Breast epithelium (tissue), 3 donors: ENCODE data around the gene PEX19.

Source experiments
- CTCF ChIP-seq, 3 donors: fragments of 450-650 bp; IDR thresholded peaks; one replicate each; pipeline ENCODE4 v1.5.1; 2016 to 2017; ENCODE audit warnings: antibody characterized with exemption in 3 of 3, mild to moderate bottlenecking in 3 of 3, moderate library complexity in 3 of 3
- POLR2A ChIP-seq: fragments of 450-650 bp; IDR thresholded peaks from one replicate; pipeline ENCODE4 v1.6.1; 2016; ENCODE audit warnings: antibody characterized with exemption, mild to moderate bottlenecking, moderate library complexity

- TF ChIP-seq CTCF (IDR thresholded peaks at IDR 0.05) (no peak), POLR2A (no peak)
Observed at GRCh38 chr1:160296036-160296435, 11.1 kb upstream of the PEX19 start.
